Measurements from ENCODE around the gene IDH3G.

IDH3G gene

GRCh38 chrX:153814591-153815315, 20.6 kb upstream of the IDH3G start:
- no peak for DNase-seq

GRCh38 chrX:153813161-153813560, 19.0 kb upstream of the IDH3G start:
- no peak for DNase-seq

- no peak for DNase-seq
Measured at GRCh38 chrX:153812220-153812619, 18.0 kb upstream of the IDH3G start.

GRCh38 chrX:153807976-153808375, 13.8 kb upstream of the IDH3G start:
- no peak for DNase-seq

GRCh38 chrX:153806999-153807575, 12.9 kb upstream of the IDH3G start:
- no peak for DNase-seq

GRCh38 chrX:153805436-153805835, 11.3 kb upstream of the IDH3G start:
- no peak for DNase-seq

- DNase-seq: no peak
Measured at GRCh38 chrX:153804621-153805020, 10.4 kb upstream of the IDH3G start.

GRCh38 chrX:153804100-153804595, 10.0 kb upstream of the IDH3G start:
- DNase-seq: no peak

GRCh38 chrX:153803211-153804099, 9.3 kb upstream of the IDH3G start:
- no peak for DNase-seq

GRCh38 chrX:153802513-153803045, 8.4 kb upstream of the IDH3G start:
- no peak for DNase-seq

- DNase-seq: no peak
Measured at GRCh38 chrX:153801669-153802068, 7.5 kb upstream of the IDH3G start.

GRCh38 chrX:153800746-153801145, 6.6 kb upstream of the IDH3G start:
- DNase-seq: no peak

GRCh38 chrX:153800177-153800722, 6.1 kb upstream of the IDH3G start:
- DNase-seq: no peak

- no peak for DNase-seq
Measured at GRCh38 chrX:153799326-153799725, 5.2 kb upstream of the IDH3G start.

GRCh38 chrX:153797415-153798015, 3.3 kb upstream of the IDH3G start:
- no peak for DNase-seq

- no peak for DNase-seq
Measured at GRCh38 chrX:153794897-153795816, 982 bp upstream of the IDH3G start.

GRCh38 chrX:153793291-153793690, 884 bp downstream of the IDH3G start:
- DNase-seq: no peak

- no peak for DNase-seq
Measured at GRCh38 chrX:153792368-153792767, 1.8 kb downstream of the IDH3G start.

- no peak for DNase-seq
Measured at GRCh38 chrX:153791104-153791852, 2.9 kb downstream of the IDH3G start.

- DNase-seq: no peak
Measured at GRCh38 chrX:153789654-153790053, 4.5 kb downstream of the IDH3G start.

- DNase-seq: no peak
Measured at GRCh38 chrX:153786669-153787068, 7.5 kb downstream of the IDH3G start.
